ENCODE results near the gene CADM2. TPM values are rescaled to one million over a fixed set of nuclear protein-coding genes. Genes with fewer than 3 reads are reported as not detected.

Gene CADM2
- total RNA-seq, 4 donors from 2014 or later = 0.13 to 2.1 (median 0.58) TPM

GRCh38 chr3:85584779-85585356, 626.1 kb downstream of the CADM2 start:
- 86 to 88% methylated on average over 7 of the region's 7 CpGs for WGBS, 2 donors
- DNase-seq (ENCODE audit: low spot score in 2 of 2) = no peak
- TF ChIP-seq POLR2A (IDR thresholded peaks at IDR 0.05) = no peak
- TF ChIP-seq CTCF (IDR thresholded peaks at IDR 0.05) = no peak
- intact Hi-C loops (cut with DNase I; ENCODE audit: low total_unique reads) = no loop called here
- H3K4me3 ChIP-seq (ENCODE audit: low read depth, poor library complexity, severe bottlenecking) = no peak overlapping the region

- DNase-seq (ENCODE audit: low spot score in 2 of 2) = no peak
- WGBS, 2 donors = 81 to 83% methylated on average over 3 of the region's 3 CpGs
- H3K4me3 ChIP-seq (ENCODE audit: low read depth, poor library complexity, severe bottlenecking) = no peak overlapping the region
- TF ChIP-seq POLR2A (IDR thresholded peaks at IDR 0.05) (no peak), CTCF (IDR thresholded peaks at IDR 0.05) (no peak)
- intact Hi-C loops (cut with DNase I; ENCODE audit: low total_unique reads) = no loop called here
Observed at GRCh38 chr3:85586018-85586417, 627.2 kb downstream of the CADM2 start.

GRCh38 chr3:85589145-85589544, 630.4 kb downstream of the CADM2 start:
- TF ChIP-seq POLR2A (IDR thresholded peaks at IDR 0.05) = no peak
- TF ChIP-seq CTCF (IDR thresholded peaks at IDR 0.05) = no peak
- H3K4me3 ChIP-seq (ENCODE audit: low read depth, poor library complexity, severe bottlenecking) = no peak overlapping the region
- no peak for DNase-seq (ENCODE audit: low spot score in 2 of 2)
- 56 to 68% methylated on average over 3 of the region's 3 CpGs for WGBS, 2 donors
- intact Hi-C loops (cut with DNase I; ENCODE audit: low total_unique reads) = no loop called here

GRCh38 chr3:85591451-85591850, 632.7 kb downstream of the CADM2 start:
- intact Hi-C loops (cut with DNase I; ENCODE audit: low total_unique reads) = no loop called here
- no peak overlapping the region for H3K4me3 ChIP-seq (ENCODE audit: low read depth, poor library complexity, severe bottlenecking)
- no peak for DNase-seq (ENCODE audit: low spot score in 2 of 2)
- 49 to 57% methylated on average over 2 of the region's 2 CpGs for WGBS, 2 donors
- TF ChIP-seq POLR2A (IDR thresholded peaks at IDR 0.05) (no peak), CTCF (IDR thresholded peaks at IDR 0.05) (no peak)

- no peak overlapping the region for H3K4me3 ChIP-seq (ENCODE audit: low read depth, poor library complexity, severe bottlenecking)
- intact Hi-C loops (cut with DNase I; ENCODE audit: low total_unique reads) = no loop called here
- WGBS, 2 donors = 92 to 95% methylated on average over 1 of the region's 1 CpG
- DNase-seq (ENCODE audit: low spot score in 2 of 2) = no peak
- no peak for TF ChIP-seq CTCF (IDR thresholded peaks at IDR 0.05)
- no peak for TF ChIP-seq POLR2A (IDR thresholded peaks at IDR 0.05)
Observed at GRCh38 chr3:85592256-85592655, 633.5 kb downstream of the CADM2 start.

GRCh38 chr3:85594676-85595075, 635.9 kb downstream of the CADM2 start:
- no peak for TF ChIP-seq POLR2A (IDR thresholded peaks at IDR 0.05)
- TF ChIP-seq CTCF (IDR thresholded peaks at IDR 0.05) = no peak
- WGBS, 2 donors = 28 to 35% methylated on average over 1 of the region's 1 CpG
- intact Hi-C loops (cut with DNase I; ENCODE audit: low total_unique reads) = no loop called here
- DNase-seq (ENCODE audit: low spot score in 2 of 2) = no peak
- no peak overlapping the region for H3K4me3 ChIP-seq (ENCODE audit: low read depth, poor library complexity, severe bottlenecking)
